GM10248 (cell line): ENCODE measurements around the gene WDR19.

Experiments
- CTCF ChIA-PET: fragments of 300-600 bp; sonication (Branson Sonifier 250); formaldehyde crosslinking; extraction: SDS; loops from one replicate; lab custom pipeline; 2021; ENCODE audit warnings: antibody characterized with exemption; lab: Yijun Ruan, JAX
- POLR2A ChIA-PET: fragments of 350-650 bp; sonication (Branson Sonifier 250); formaldehyde crosslinking; extraction: SDS; loops from one replicate; lab custom pipeline; 2020; ENCODE audit warnings: antibody characterized with exemption; lab: Yijun Ruan, JAX
- DNase-seq: peaks from one replicate; pipeline ENCODE4 v3.0.0; 2012; ENCODE audit errors: extremely low spot score
- TF ChIP-seq, protein P1 (sequence below): IDR thresholded peaks from 2 replicates; pipeline ENCODE4 v1.5.1; 2012; ENCODE audit warnings: mild to moderate bottlenecking, low read depth; ENCODE audit errors: extremely low read depth, missing control alignments, control extremely low read depth

The WDR19 gene

GRCh38 chr4:39279416-39279815 is 97.1 kb downstream of the WDR19 start:
- ChIA-PET CTCF (no interaction called here), POLR2A (no interaction called here)
- no peak for DNase-seq
- TF ChIP-seq, protein P1, sequence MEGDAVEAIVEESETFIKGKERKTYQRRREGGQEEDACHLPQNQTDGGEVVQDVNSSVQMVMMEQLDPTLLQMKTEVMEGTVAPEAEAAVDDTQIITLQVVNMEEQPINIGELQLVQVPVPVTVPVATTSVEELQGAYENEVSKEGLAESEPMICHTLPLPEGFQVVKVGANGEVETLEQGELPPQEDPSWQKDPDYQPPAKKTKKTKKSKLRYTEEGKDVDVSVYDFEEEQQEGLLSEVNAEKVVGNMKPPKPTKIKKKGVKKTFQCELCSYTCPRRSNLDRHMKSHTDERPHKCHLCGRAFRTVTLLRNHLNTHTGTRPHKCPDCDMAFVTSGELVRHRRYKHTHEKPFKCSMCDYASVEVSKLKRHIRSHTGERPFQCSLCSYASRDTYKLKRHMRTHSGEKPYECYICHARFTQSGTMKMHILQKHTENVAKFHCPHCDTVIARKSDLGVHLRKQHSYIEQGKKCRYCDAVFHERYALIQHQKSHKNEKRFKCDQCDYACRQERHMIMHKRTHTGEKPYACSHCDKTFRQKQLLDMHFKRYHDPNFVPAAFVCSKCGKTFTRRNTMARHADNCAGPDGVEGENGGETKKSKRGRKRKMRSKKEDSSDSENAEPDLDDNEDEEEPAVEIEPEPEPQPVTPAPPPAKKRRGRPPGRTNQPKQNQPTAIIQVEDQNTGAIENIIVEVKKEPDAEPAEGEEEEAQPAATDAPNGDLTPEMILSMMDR: no peak

DNA sequence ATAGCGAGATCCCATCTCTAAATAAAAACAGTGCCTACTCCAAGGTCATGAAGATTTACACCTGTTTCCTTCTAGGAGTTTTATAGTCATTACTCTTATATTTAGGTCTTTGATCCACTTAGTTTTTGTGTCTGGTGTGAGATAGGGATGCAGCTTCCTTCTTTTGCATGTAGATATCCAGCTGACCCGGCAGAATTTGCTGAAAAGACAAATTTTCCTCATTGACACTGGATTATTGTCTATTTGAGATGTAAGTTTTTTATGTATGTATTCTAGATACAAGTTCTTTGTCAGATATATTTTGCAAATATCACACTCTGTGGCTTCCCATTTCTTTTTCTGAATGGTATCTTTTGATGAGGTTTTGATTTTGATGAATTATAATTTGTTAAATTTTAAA is 98.4 kb downstream of the WDR19 start:
- TF ChIP-seq, protein P1: no peak
- ChIA-PET CTCF (no interaction called here), POLR2A (no interaction called here)
- DNase-seq: no peak

DNA sequence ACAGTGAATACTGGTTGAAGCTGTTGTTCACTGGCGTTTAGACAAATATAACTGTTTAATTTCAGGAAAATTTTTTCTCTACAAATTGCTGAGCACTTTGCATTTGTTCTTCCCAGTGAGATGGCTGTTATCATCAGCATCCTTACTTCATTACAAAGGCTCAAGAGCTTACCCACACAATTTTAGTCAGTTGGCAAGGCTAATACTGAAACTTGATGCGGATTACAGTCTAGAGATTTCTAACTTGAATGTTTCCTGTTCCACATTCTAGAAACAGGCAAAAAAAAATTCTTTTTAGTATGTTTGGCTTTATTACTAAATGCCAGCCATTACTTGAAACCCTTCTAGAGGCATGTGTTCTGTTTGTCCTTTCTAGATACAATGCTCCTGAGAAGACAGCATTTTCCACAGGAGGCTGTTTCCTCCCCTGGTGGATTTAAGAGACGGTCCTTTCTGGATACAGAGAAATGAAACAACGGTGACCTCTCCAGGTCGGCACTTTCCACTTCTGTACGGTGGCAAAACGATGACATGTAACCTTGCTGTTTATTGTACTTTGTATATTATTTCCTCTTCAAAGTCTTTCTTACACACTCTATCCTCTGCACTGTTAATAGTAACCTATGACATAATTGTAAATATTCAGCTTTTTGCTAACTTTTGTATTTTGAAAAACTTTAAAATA is 102.9 kb downstream of the WDR19 start:
- POLR2A ChIA-PET: no interaction called here
- CTCF ChIA-PET: interaction anchor here (0.9 to 1.2 kb wide), 3 partner anchors 16 to 224 kb away, joined by 3 read pairs; no protein-coding TSS in a partner anchor
- TF ChIP-seq, protein P1: no peak
- DNase-seq: no peak

GRCh38 chr4:39285853-39286252 is 103.5 kb downstream of the WDR19 start:
- TF ChIP-seq, protein P1: no peak
- ChIA-PET POLR2A (no interaction called here), CTCF (interaction anchor here (1.1 to 1.2 kb wide), 3 partner anchors 22 to 223 kb away, joined by 3 read pairs; no protein-coding TSS in a partner anchor)
- no peak for DNase-seq

GRCh38 chr4:39286263-39286662 is 103.9 kb downstream of the WDR19 start:
- CTCF ChIA-PET: interaction anchor here (1.1 to 1.2 kb wide), 3 partner anchors 21 to 223 kb away, joined by 3 read pairs; no protein-coding TSS in a partner anchor
- no peak for DNase-seq

DNA sequence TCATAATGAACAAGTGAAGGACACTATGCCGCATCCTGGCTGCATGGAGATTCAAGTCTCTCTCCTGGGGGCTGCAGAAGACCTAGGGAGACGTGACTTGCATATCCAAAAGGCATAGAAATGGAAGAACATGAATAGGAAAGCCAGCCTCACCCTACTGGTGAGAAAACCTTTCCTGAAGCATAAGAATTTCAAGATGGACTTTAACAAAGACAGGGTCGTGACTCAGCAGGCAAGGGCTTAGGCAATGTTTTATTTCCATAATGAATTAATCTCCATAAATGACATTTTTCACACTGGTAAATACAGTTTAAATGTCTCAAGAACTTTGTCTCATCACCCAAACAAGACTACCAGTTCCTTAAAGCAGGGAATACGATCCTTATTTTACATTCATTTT is 104.9 kb downstream of the WDR19 start:
- DNase-seq: no peak
- TF ChIP-seq, protein P1: no peak
- CTCF ChIA-PET: interaction anchor here (1.0 kb wide), 1 partner anchor 71 kb away, joined by 3 read pairs; no protein-coding TSS in a partner anchor
- POLR2A ChIA-PET: interaction anchor here (0.6 kb wide), 2 partner anchors 130 to 166 kb away, joined by 3 to 6 read pairs; no protein-coding TSS in a partner anchor

More at GRCh38 chr4:39286263-39286662, 103.9 kb downstream of the WDR19 start:
- TF ChIP-seq, protein P1: no peak
- POLR2A ChIA-PET: interaction anchor here (0.6 kb wide), 1 partner anchor 131 kb away, joined by 3 read pairs; no protein-coding TSS in a partner anchor
